ENCODE results near the gene LRRC45. TPM values are rescaled to one million over a fixed set of nuclear protein-coding genes. Genes with fewer than 3 reads are reported as not detected.

Gene LRRC45
- total RNA-seq, 1 experiment from 2014 or later = 41.5 TPM

DNA sequence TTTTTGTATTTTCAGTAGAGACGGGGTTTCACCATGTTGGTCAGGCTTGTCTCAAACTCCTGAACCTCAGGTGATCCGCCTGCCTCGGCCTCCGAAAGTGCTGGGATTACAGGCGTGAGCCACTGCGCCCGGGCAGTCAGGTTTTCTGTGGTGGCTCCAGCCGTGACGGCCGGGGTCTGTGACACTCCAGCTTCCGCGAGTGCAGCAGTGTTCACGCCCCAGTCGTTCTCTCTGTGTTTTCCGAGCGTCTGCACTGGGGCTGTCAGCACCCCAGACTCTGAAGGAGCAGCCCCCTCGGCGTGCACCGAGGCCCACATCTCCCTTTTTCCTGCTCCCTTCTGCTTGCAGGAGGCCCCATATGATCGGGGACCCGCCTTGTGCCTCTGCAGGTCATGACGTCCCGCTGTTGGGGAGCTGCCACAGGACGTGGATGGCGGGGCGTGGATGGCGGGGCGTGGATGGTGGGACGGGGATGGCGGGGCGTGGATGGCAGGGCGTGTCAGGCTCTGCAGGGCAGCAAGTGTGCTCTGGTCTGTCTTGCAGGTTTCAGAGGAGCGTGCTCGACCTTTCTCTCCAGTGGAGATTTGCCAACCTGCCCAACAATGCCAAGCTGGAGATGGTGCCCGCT is 40.0 kb upstream of the LRRC45 start:
- no TSS peak for BruUV-seq (replicated peaks)
- TF ChIP-seq EZH2 (IDR thresholded peaks at IDR 0.05; ENCODE audit: low read depth) = no peak
- TF ChIP-seq, protein P1, sequence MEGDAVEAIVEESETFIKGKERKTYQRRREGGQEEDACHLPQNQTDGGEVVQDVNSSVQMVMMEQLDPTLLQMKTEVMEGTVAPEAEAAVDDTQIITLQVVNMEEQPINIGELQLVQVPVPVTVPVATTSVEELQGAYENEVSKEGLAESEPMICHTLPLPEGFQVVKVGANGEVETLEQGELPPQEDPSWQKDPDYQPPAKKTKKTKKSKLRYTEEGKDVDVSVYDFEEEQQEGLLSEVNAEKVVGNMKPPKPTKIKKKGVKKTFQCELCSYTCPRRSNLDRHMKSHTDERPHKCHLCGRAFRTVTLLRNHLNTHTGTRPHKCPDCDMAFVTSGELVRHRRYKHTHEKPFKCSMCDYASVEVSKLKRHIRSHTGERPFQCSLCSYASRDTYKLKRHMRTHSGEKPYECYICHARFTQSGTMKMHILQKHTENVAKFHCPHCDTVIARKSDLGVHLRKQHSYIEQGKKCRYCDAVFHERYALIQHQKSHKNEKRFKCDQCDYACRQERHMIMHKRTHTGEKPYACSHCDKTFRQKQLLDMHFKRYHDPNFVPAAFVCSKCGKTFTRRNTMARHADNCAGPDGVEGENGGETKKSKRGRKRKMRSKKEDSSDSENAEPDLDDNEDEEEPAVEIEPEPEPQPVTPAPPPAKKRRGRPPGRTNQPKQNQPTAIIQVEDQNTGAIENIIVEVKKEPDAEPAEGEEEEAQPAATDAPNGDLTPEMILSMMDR (conservative IDR thresholded peaks at IDR 0.05) = no peak
- Histone ChIP-seq H3K79me2 (ENCODE audit: low read depth) (peaks cover 4% of the 10 kb centered on the region; the same call in 1 of the 2 replicates), H3K4me1 (replicated peaks; ENCODE audit: insufficient read depth) (peaks cover 33% of the 10 kb centered on the region), H3K9me3 (ENCODE audit: insufficient read depth, low read depth) (no peaks in the 10 kb centered on the region), H4K20me1 (ENCODE audit: insufficient read depth) (0 out of 2 replicates have a peak, but pooled peaks cover 5% of the 10 kb centered on the region), H3K27me3 (ENCODE audit: insufficient read depth, low read depth) (no peaks in the 10 kb centered on the region), H3K27ac (no peak overlapping the region), H3F3A (ENCODE audit: insufficient read depth, low read depth) (peaks cover 32% of the 10 kb centered on the region), H3K4me3 (no peak overlapping the region), H3K9me2 (ENCODE audit: insufficient read depth) (no peaks in the 10 kb centered on the region), H3K36me3 (ENCODE audit: low read depth) (no peaks in the 10 kb centered on the region), H2AFZ (no peak overlapping the region), H3K4me2 (no peak overlapping the region)
- intact Hi-C loops (cut with micrococcal nuclease; ENCODE audit: unreplicated experiment) = no loop called here
- DNase-seq = no peak
- ChIA-PET POLR2A (ENCODE audit: unreplicated experiment) (no interaction called here), CTCF (no interaction called here)

DNA sequence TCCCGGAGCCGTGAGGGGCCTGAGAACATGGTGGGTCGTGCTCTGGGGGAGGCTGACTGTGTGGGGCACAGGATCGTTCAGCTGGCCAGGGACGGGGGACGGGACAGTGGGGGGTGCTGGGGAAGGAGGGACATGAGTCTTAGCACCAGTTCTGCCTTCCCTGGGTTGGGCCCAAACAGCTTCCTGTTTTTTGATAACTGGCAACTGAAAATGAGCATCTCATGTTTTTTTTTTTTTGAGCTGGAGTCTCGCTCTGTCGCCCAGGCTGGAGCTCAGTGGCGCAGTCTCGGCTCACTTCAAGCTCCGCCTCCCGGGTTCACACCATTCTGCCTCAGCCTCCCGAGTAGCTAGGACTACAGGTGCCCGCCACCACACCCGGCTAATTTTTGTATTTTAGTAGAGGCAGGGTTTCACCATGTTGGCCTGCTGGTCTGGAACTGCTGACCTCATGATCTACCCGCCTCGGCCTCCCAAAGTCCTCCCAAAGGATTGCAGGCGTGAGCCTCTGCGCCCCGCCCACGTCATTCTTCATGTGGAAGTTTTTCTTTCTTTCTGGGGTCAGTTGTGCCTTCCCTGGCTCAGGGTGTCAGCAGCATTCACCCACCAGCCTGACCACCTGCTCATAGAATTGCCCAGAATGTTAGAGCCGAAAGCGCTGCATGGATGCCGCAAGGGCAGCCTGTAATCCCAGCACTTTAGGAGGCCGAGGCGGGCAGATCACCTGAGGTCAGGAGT is 39.3 kb upstream of the LRRC45 start:
- Histone ChIP-seq H3K9me2 (ENCODE audit: insufficient read depth) (no peaks in the 10 kb centered on the region), H3K36me3 (ENCODE audit: low read depth) (no peaks in the 10 kb centered on the region), H3K27me3 (ENCODE audit: insufficient read depth, low read depth) (no peaks in the 10 kb centered on the region), H3K4me1 (replicated peaks; ENCODE audit: insufficient read depth) (peaks cover 33% of the 10 kb centered on the region), H4K20me1 (ENCODE audit: insufficient read depth) (0 out of 2 replicates have a peak, but pooled peaks cover 5% of the 10 kb centered on the region), H3K4me2 (no peak overlapping the region), H3K9me3 (ENCODE audit: insufficient read depth, low read depth) (no peaks in the 10 kb centered on the region), H2AFZ (no peak overlapping the region), H3F3A (ENCODE audit: insufficient read depth, low read depth) (peaks cover 28% of the 10 kb centered on the region), H3K79me2 (ENCODE audit: low read depth) (no peaks in the 10 kb centered on the region), H3K27ac (no peak overlapping the region), H3K4me3 (no peak overlapping the region)
- no TSS peak for BruUV-seq (replicated peaks)
- intact Hi-C loops (cut with micrococcal nuclease; ENCODE audit: unreplicated experiment) = no loop called here
- CTCF ChIA-PET = interaction anchor here (0.6 kb wide), 1 partner anchor 120 kb away, joined by 4 read pairs; no protein-coding TSS in a partner anchor
- DNase-seq = no peak
- POLR2A ChIA-PET (ENCODE audit: unreplicated experiment) = no interaction called here
- no peak for TF ChIP-seq EZH2 (IDR thresholded peaks at IDR 0.05; ENCODE audit: low read depth)
- TF ChIP-seq, protein P1 (conservative IDR thresholded peaks at IDR 0.05) = no peak

DNA sequence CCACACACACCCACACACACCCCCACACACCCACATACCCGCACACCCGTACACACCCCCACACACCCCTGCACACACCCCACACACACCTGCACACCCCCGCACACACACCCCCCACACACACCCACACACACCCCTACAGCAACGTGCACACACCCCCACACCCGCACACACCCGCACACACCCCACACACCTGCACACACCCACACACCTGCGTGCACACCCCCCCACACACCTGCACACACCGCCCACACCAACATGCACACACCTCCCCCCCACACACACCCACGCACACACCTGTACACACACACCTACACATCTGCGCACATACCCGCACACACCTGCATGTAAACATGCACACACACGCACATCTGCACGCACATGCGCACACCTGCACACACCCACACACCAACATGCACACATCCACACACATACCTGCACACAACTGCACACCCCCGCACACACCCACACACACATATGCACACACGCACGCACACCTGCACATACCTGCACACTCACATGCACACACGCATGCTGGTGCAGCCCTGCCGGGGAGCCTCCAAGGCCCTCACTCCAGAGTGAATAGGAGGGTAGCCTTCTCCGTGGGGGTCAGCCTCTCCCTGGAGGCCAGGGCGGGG is 38.2 kb upstream of the LRRC45 start:
- Histone ChIP-seq H3K4me1 (replicated peaks; ENCODE audit: insufficient read depth) (peaks cover 29% of the 10 kb centered on the region), H2AFZ (no peak overlapping the region), H4K20me1 (ENCODE audit: insufficient read depth) (0 out of 2 replicates have a peak, but pooled peaks cover 5% of the 10 kb centered on the region), H3F3A (ENCODE audit: insufficient read depth, low read depth) (peaks cover 22% of the 10 kb centered on the region), H3K27ac (no peak overlapping the region), H3K27me3 (ENCODE audit: insufficient read depth, low read depth) (no peaks in the 10 kb centered on the region), H3K9me3 (ENCODE audit: insufficient read depth, low read depth) (no peaks in the 10 kb centered on the region), H3K4me3 (no peak overlapping the region), H3K36me3 (ENCODE audit: low read depth) (no peaks in the 10 kb centered on the region), H3K79me2 (ENCODE audit: low read depth) (no peaks in the 10 kb centered on the region), H3K9me2 (ENCODE audit: insufficient read depth) (no peaks in the 10 kb centered on the region), H3K4me2 (no peak overlapping the region)
- intact Hi-C loops (cut with micrococcal nuclease; ENCODE audit: unreplicated experiment) = no loop called here
- CTCF ChIA-PET = no interaction called here
- DNase-seq = no peak
- BruUV-seq (replicated peaks) = no TSS peak
- POLR2A ChIA-PET (ENCODE audit: unreplicated experiment) = no interaction called here
- TF ChIP-seq, protein P1 (conservative IDR thresholded peaks at IDR 0.05) = no peak
- no peak for TF ChIP-seq EZH2 (IDR thresholded peaks at IDR 0.05; ENCODE audit: low read depth)
